GM19397 (cell line): ENCODE data around the gene CFAP141.
A peak's percentile ranks its signal among the peaks of the same experiment; 100 is the strongest.

Experiments used
- ATAC-seq: cut with Tn5 transposase; IDR thresholded peaks from one replicate; pipeline ENCODE4 v1.9.1; 2021; ENCODE audit warnings: mild to moderate bottlenecking, moderate library complexity; ENCODE audit not compliant: unreplicated experiment

The CFAP141 gene

GRCh38 chr1:154174654-154175053, 31.5 kb downstream of the CFAP141 start:
- no peak for ATAC-seq

- ATAC-seq, result no peak
These were observed 34.3 kb downstream of the CFAP141 start for GRCh38 chr1:154171880-154172279.

GRCh38 chr1:154171223-154171583, 34.9 kb downstream of the CFAP141 start:
- ATAC-seq, result no peak

- no peak for ATAC-seq
These were observed 35.4 kb downstream of the CFAP141 start for GRCh38 chr1:154170547-154171222.

GRCh38 chr1:154167461-154167860, 38.7 kb downstream of the CFAP141 start:
- no peak for ATAC-seq

GRCh38 chr1:154166207-154166606, 39.9 kb downstream of the CFAP141 start:
- ATAC-seq, result no peak

- ATAC-seq, result no peak
These were observed 46.6 kb downstream of the CFAP141 start for GRCh38 chr1:154159554-154159953.

GRCh38 chr1:154158307-154159125, 47.6 kb downstream of the CFAP141 start:
- peak; percentile 34 for ATAC-seq

GRCh38 chr1:154157520-154158306, 48.4 kb downstream of the CFAP141 start:
- ATAC-seq, result peak; percentile 53

GRCh38 chr1:154155251-154155650, 50.9 kb downstream of the CFAP141 start:
- no peak for ATAC-seq

- no peak for ATAC-seq
These were observed 51.5 kb downstream of the CFAP141 start, which contains the start of gene NUP210L for GRCh38 chr1:154154534-154155191. NUP210L (minus strand) TSS chr1:154155073.

GRCh38 chr1:154154053-154154452, 52.1 kb downstream of the CFAP141 start:
- ATAC-seq, result no peak

GRCh38 chr1:154151311-154151710, 54.8 kb downstream of the CFAP141 start:
- no peak for ATAC-seq
